ENCODE results near the gene APBB1. TPM values are rescaled to one million over a fixed set of nuclear protein-coding genes. Genes with fewer than 3 reads are reported as not detected.

APBB1 gene
- total RNA-seq, 1 donor from 2014 or later, result 29.2 TPM

DNA sequence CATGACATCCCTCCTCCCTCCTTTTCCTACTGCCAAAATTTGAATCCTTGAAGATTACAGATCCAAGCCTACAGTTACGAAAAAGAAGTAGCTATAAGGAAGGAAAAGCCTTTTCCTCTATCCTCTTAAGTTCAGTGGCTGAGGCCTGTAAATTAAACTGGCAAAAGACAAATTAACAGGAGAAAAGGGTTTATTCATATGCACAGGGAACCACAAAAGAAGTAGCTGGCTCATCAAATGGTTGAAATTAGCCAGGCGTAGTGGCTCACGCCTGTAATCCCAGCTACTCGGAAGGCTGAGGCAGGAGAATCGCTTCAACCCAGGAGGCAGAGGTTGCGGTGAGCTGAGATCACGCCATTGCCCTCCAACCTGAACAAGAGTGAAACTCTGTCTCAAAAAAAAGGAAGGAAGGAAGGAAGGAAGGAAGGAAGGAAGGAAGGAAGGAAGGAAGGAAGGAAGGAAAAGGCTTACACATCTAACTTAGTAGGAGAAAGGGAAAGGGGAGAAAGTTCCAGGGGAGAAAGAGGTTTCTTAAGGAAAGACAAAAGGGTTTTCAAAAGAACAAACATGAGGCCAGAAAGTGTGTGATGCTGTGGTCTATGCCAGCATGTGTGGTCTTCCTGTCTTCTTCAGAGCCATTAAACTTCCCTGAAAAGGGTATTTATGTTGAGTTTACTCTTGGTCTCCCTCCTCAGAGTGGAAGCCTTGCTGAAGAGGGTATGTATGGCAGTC, 33.7 kb downstream of the APBB1 start:
- H3K36me3 ChIP-seq, result no peaks in the 10 kb centered on the region
- peaks cover 0 to 5% of the 10 kb centered on the region in 2 donors for H3K4me1 ChIP-seq
- H3K4me3 ChIP-seq, result no peak overlapping the region
- H3K27me3 ChIP-seq, result no peaks in the 10 kb centered on the region
- DNase-seq (ENCODE audit: low spot score in 2 of 2), result no peak
- intact Hi-C loops (cut with DNase I), result no loop called here
- TF ChIP-seq, protein P1, sequence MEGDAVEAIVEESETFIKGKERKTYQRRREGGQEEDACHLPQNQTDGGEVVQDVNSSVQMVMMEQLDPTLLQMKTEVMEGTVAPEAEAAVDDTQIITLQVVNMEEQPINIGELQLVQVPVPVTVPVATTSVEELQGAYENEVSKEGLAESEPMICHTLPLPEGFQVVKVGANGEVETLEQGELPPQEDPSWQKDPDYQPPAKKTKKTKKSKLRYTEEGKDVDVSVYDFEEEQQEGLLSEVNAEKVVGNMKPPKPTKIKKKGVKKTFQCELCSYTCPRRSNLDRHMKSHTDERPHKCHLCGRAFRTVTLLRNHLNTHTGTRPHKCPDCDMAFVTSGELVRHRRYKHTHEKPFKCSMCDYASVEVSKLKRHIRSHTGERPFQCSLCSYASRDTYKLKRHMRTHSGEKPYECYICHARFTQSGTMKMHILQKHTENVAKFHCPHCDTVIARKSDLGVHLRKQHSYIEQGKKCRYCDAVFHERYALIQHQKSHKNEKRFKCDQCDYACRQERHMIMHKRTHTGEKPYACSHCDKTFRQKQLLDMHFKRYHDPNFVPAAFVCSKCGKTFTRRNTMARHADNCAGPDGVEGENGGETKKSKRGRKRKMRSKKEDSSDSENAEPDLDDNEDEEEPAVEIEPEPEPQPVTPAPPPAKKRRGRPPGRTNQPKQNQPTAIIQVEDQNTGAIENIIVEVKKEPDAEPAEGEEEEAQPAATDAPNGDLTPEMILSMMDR (IDR thresholded peaks at IDR 0.05), result no peak
- H3K9me3 ChIP-seq, result no peaks in the 10 kb centered on the region
- no peak overlapping the region for H3K27ac ChIP-seq

DNA sequence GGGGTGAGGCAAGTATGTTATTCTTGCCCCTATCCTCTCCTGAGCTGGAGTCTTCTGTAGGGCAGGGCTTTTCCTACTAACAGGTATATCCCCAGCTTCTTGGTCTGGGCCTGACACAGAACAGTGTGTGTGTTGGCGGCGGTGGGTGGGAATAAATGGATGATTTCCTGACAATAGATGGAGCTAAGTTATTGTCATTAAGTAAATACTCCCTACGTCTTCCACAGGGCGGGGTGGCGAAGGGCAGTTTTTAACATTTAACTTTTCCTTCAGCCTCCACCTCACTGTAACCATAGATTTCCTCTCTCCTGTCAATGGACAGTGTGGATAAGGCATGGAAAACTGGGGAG, 40.3 kb downstream of the APBB1 start:
- no peaks in the 10 kb centered on the region for H3K4me1 ChIP-seq
- no peak for DNase-seq (ENCODE audit: low spot score in 2 of 2)
- TF ChIP-seq, protein P1 (IDR thresholded peaks at IDR 0.05), result no peak
- no peaks in the 10 kb centered on the region for H3K27me3 ChIP-seq
- H3K9me3 ChIP-seq, result no peaks in the 10 kb centered on the region
- no peaks in the 10 kb centered on the region for H3K36me3 ChIP-seq
- H3K27ac ChIP-seq, result no peak overlapping the region
- no peak overlapping the region for H3K4me3 ChIP-seq
- intact Hi-C loops (cut with DNase I), result loop anchor here (2.0 kb wide), 2 partner anchors 126 to 328 kb away; no protein-coding TSS in a partner anchor

DNA sequence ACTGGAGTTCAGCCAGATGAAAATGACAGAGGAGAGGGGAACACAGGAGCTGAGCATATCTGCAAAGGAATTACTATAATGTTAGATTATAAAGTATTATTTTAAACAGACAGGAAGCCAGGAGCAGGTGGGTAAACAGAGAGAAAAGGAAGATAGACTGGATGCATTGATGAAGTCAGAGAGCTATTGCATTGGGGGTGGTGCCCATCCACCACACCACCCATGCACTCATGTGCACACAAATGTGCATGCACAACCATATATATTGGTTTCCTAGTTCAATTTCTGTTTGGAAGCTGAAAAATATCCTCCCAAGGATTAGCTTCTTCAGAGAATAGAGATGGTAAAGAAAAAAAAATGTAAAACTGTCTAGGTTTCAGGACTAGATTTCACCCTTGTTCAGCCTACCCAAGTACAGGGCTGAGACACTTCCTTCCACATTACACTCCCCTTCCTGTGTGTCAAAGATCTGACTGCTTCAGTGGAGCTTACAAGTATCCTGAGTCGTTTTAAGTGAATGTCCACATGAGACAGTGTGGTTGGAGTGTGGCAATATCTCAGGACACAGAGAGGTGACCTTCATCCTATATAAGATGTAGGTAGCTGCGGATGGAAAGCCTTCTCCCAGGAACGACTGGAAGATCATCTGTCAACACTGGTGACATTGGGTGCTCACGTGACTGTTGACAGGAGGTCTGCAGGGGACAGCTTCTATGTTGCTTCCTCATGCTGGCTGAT, 40.8 kb downstream of the APBB1 start:
- TF ChIP-seq, protein P1 (IDR thresholded peaks at IDR 0.05), result no peak
- DNase-seq (ENCODE audit: low spot score in 2 of 2), result no peak
- Histone ChIP-seq H3K27me3 (no peaks in the 10 kb centered on the region), H3K4me3 (no peak overlapping the region), H3K4me1 (no peaks in the 10 kb centered on the region), H3K9me3 (no peaks in the 10 kb centered on the region), H3K36me3 (no peaks in the 10 kb centered on the region), H3K27ac (no peak overlapping the region)
- intact Hi-C loops (cut with DNase I), result loop anchor here (2.0 kb wide), 2 partner anchors 127 to 329 kb away; no protein-coding TSS in a partner anchor

DNA sequence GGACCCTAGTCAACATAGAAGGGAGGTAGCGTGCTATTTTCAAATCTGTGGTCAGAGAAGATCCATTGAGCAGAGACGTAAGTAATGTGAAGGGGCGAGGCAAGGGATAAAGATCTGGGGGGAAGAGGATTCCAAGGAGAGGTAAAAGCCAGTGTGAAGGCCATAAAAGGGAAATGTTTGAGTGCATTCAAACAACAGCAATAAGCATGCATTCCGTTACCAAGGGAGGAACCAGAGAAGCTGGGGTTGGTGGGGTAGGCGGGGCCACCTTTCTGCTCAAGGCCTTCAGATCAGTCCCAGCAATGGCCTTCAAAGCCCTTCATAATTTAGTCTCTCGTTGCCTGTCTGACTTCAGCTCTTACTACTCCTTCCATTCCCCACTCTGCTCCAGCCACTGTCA, 47.1 kb downstream of the APBB1 start:
- H3K9me3 ChIP-seq, result no peaks in the 10 kb centered on the region
- H3K27me3 ChIP-seq, result no peaks in the 10 kb centered on the region
- TF ChIP-seq, protein P1 (IDR thresholded peaks at IDR 0.05), result no peak
- DNase-seq (ENCODE audit: low spot score in 2 of 2), result no peak
- intact Hi-C loops (cut with DNase I), result no loop called here
- H3K27ac ChIP-seq, result no peak overlapping the region
- no peaks in the 10 kb centered on the region for H3K36me3 ChIP-seq
- no peak overlapping the region for H3K4me3 ChIP-seq
- no peaks in the 10 kb centered on the region for H3K4me1 ChIP-seq

DNA sequence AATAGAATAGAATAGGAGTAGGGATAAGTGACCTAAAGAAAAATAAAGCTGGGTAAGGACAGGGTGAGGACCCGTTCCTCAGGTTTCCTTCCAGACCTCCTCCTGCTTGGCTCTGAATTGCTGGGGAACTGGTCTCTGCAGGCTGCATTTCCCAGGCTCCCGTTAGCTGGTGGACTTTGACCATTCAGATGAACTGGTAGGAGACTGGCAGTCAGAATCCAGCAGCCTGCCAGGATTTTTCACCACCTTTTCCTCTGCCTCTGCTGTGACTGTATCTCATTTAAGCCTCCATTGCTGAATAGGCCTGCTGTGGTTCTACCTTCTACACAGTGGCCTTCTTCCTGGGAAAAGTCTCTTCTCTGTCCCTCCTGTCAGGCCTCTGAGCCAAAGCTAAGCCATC, 53.2 kb downstream of the APBB1 start:
- H3K4me1 ChIP-seq, result peaks cover 9 to 16% of the 10 kb centered on the region in 2 donors
- no peak overlapping the region for H3K27ac ChIP-seq
- TF ChIP-seq, protein P1 (IDR thresholded peaks at IDR 0.05), result no peak
- no peak overlapping the region for H3K4me3 ChIP-seq
- no peaks in the 10 kb centered on the region for H3K36me3 ChIP-seq
- DNase-seq (ENCODE audit: low spot score in 2 of 2), result no peak
- H3K9me3 ChIP-seq, result no peaks in the 10 kb centered on the region
- intact Hi-C loops (cut with DNase I), result no loop called here
- no peaks in the 10 kb centered on the region for H3K27me3 ChIP-seq
